Inflammatory macrophage treated with lipopolysaccharide for 4 hours (primary cell): ENCODE measurements around the gene CAPN8.

Experiments used
- DNase-seq: peaks from one replicate; pipeline ENCODE4 v3.0.0-alpha.2; 2020

Gene CAPN8

GRCh38 chr1:223609977-223610376 is 55.5 kb downstream of the CAPN8 start:
- DNase-seq, result no peak

- no peak for DNase-seq
These were observed 56.4 kb downstream of the CAPN8 start for GRCh38 chr1:223609066-223609465.

DNA sequence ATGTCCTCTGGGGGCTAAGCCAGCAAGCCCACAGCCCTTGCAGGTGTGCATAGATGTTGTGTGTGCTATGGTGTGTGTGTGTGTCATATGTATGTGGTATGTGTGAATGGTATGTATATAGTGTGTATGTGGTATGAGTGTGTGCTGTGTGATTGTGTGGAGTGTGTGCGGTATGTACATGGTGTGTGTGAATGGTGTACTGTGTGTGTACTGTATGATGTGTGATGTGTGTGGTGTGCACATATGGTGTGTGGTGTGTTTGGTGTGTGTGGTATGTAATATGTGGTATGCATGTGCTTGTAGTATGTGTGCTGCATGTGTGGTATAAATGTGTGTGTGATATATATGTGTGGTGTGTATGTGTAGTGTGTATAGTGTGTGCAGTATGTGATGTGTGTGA is 107.0 kb downstream of the CAPN8 start:
- DNase-seq, result no peak

DNA sequence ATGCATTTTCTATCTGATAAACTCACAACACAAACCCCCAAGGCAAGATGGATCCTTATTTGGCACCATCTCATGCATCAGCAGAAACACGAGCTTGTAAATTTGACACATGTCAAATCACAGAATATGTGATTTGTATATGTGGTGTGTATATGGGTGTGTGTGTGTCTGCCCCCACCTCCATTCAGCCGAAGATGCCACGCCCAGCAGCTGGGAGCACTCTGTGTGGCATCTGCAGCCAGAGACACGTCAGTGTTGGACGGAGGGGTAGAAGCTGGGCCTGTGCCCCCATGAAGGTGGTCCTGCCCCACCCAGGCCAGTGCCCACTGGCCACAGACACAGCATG is 108.4 kb downstream of the CAPN8 start:
- no peak for DNase-seq

DNA sequence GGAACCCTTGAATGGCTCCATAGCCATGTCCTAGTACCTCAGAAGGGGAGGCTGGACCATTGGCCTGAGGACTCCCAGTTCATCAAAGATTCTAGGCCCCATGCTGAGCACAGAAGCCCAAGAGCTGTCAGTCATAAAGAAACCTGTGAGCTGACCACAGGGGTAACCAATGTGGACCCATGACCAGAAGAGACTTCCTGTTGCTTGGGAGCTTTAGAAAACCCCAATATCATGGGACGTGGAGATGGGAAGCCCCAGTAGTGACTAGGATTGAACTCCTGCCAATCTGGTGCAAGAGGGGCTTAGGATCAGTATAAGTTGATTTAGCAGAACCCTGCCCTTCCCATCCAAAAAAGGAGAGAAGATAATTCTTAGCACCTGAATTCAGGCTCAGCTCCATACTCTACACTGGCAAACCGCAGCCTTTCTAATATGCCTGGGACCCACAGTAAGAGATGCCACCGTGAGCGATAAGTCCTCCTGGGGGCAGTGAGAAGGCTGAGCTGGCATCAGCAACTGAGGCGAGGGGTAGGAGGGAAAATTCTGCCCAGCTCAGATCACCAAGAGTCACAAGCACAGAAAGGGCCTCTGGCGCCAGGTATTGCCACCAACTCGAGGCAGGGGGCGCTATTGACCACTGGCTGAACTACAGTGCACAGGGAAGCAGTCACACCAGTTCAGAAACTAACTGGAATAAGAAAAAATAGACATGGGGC is 108.9 kb downstream of the CAPN8 start:
- peak; percentile 63 for DNase-seq

GRCh38 chr1:223553957-223554356 is 111.5 kb downstream of the CAPN8 start:
- no peak for DNase-seq

- DNase-seq, result peak; percentile 80
These were observed 113.9 kb downstream of the CAPN8 start for GRCh38 chr1:223551610-223552009.

DNA sequence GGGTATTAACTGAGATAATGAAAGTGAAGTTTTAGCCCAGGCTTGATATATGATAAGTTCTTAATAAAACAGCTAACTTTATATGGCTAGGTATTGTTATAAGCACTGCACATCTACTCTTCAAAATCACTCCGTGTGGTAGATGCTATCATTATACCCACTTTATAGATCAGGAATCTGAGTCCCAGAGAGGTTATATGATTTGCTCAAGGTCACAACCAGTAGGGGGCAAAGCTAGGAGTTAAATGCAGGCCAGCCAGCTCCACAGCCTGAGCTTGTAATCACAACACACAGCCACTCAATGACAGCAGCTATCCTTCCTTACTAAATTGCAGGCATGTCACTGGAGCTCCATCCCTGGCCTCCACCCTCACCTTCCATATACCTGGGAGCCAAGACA is 115.8 kb downstream of the CAPN8 start:
- DNase-seq, result no peak

DNA sequence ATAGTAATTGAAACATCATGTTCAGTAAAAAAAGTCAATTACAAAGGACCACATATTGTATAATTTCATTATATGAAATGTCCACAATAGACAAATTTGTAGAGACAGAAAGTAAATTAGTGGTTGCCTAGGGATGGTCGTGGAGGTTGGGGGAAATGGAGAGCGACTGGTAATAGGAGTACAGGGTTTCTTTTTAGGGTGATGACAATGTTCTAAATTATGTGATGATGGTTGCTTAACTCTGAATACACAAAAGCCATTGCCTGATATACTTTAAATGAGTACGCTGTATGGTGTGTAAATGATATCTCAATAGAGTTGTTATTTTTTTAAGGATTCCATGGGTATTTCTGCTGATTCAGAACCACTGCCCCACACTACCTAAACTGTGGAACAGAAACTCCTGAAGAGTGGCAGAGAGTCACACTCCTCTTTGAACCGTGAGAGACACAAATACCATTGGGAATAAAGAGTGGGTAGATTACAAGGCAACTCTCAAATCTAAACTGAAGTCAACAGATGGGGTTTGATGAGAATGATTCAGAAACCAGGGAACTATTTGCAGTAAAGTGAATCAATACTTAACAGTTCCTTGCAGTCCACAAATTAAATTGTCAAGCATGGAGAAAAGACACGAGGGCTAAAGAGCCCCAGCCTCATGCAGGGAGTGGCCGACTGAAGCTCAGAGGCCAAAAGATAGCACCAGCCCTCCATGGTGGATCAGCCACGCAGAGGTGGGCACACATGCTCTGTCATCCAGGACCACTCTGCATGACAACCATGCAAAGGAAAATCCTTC is 118.0 kb downstream of the CAPN8 start:
- no peak for DNase-seq

GRCh38 chr1:223545343-223545742 is 120.2 kb downstream of the CAPN8 start:
- no peak for DNase-seq

DNA sequence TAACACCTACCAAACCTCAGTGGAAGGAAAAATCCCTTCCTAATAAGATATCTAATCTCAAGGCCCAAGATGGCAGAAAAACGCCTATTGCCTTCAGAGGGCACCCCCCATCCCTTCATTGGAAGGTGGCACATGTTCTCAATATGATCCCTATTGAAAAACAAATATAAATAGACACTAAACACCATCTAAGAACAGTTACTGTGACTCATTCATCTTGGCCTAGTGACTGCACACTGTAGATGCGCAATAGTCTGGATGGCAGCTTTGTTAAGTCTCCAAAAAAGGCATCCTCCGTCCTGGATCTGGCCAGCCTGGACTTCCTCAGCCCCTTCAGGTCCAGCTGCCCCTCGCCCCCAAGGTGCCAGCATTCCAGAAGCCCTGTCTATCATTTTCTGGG is 121.9 kb downstream of the CAPN8 start:
- no peak for DNase-seq

DNA sequence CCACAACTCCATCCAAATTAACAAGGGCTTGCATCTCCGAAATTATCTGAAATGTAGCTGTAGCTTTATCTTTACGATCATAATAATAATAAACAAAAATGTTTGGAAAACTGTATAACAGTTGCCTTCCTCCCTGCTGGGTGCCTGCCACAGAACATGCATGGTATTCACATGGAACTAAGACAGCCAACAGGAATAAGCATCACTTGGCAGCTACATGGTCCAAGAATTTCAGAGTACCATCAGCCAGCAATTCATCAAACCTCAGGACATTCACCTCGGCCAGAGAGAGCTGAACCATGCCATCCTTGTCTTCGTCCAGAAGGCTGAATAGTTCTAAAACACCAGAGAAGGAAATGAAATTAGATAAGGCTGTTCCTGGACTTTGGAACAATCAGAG is 122.7 kb downstream of the CAPN8 start:
- DNase-seq, result no peak

DNA sequence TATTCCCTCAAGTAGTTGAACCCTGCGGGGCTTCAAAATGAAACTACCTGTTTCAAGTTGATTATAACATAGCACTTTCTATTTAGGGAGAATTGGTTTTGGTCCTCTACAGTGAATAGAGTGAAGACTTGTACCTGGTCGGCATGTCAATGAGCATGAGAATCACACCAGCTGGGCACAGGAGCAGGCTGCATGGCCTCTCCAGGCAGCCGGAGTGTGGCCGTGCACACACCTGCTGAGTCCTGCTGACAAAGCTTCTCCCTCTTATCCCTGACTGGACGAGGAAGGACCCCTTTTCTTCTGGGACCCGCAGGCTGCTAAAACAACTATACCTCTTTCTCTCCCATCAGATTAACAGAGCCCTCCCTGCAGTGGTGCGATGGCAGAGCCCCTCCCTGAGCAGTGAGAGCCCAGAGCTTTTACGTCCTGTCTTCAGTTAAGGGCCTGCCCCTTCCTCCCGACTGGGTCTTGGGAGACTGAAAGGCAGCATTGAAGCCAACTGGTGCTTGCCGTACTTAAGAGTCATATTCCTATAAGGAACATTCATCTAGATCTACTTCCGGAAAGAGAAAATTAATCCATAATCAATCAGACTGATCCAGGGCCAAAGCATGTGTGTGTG is 124.9 kb downstream of the CAPN8 start:
- no peak for DNase-seq

GRCh38 chr1:223539750-223540149 is 125.8 kb downstream of the CAPN8 start:
- no peak for DNase-seq

DNA sequence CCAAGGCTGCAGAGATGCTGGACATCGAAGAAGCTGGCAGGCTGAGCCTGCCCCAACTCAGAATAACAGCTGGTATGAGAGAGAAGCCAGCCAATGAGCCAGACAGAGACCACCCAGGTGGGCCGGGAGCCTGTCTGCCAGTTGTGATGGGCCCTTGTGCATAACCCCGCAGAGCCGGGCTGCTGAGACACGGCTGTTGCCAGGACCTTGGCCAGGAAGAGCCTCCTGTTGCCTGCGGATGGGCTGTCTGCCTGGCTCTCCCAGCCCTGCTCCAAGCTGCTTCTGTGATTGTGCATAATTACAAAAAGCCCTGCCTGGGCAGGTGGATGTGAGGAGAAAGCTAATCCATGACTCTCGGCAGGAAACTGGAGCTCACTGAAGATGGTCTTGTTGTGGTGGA is 126.5 kb downstream of the CAPN8 start:
- no peak for DNase-seq

DNA sequence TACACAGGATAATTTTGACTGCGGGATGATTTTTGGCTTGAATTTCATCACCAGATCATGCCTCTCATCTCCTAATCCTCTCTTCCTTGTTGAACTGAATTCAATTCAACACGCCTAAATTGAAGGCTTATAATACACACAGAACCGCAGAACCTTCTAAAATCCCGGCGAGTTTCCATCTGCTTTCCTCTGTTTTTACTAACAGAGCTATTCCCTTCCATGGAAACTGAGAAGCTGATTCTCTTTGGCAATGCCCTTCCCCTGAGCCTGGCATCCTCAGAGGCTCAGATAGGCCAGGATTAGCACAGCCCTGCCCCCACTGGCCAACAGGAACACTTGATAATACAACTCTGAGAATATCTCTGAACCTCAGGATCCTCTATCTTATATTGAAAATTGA is 130.2 kb downstream of the CAPN8 start:
- no peak for DNase-seq

- DNase-seq, result no peak
These were observed 130.8 kb downstream of the CAPN8 start for GRCh38 chr1:223534677-223535076.

DNA sequence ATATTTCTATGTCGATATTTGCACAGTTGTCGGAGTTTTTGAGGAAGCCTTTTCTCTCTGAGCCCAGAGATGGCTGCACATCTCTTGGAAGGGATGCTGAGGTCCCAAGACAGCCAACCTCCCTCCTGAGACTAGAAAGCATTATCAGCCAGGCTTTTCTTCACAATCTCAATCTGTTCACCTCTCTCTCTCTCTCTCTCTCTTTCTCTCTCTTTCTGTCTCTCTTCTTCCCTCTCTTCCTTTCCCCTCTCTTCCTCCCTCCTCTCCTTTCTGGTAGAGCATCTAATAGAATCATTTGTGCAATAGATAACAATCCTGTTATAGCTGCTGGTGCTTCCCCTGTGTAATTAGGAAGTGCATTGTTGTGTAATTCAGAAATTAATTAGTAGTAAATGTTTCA is 131.8 kb downstream of the CAPN8 start:
- no peak for DNase-seq

DNA sequence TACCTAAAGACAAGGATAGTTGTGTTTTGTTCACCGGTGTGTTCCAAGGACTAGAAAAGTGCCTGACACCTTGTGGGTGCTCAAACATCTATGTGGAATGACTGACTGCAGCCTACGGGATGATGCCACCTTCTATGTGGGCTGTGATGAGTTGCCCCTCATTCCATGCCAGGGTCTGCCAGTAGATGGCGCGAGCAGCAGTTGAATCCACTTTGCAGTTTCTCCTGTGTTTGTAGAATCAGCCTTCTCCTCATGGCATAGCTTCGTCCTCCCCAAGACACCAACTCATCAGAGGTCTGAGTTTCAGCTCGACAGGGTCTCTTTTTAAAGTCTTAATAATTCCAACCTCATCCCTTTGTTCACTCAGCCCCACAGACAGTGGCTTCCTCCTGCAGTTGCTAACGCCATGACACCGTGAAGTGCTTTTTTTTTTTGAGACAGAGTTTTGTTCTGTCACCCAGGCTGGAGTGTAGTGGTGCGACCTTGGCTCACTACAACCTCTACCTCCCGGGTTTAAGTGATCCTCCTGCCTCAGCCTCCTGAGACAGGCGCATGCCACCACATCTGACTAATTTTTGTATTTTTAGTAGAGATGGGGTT is 133.7 kb downstream of the CAPN8 start:
- DNase-seq, result peak; percentile 64

- no peak for DNase-seq
These were observed 139.5 kb downstream of the CAPN8 start for GRCh38 chr1:223525957-223526356.

GRCh38 chr1:223525546-223525945 is 140.0 kb downstream of the CAPN8 start:
- no peak for DNase-seq

GRCh38 chr1:223524930-223525451 is 140.5 kb downstream of the CAPN8 start:
- no peak for DNase-seq

DNA sequence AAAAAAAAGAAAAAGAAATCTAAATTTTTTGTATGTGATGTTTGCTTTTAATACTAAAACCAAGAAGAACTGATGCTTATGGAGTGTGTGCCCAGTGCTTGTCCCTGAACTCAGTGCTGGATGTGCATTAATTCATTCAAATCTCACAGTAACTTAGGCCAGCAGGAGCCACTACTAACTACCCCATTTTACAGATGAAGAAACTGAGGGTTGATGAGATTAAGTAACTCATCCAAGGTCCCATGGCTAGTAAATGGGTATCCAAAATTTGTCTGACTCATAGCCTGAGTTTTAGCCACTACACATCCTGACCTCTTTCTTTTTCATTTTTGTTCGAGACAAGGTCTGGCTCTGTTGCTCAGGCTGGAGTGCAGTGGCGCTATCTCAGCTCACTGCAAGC is 144.4 kb downstream of the CAPN8 start:
- no peak for DNase-seq

- DNase-seq, result no peak
These were observed 145.3 kb downstream of the CAPN8 start for GRCh38 chr1:223520200-223520599.
